ENCODE measurements around the gene UNCX.

Gene UNCX

DNA sequence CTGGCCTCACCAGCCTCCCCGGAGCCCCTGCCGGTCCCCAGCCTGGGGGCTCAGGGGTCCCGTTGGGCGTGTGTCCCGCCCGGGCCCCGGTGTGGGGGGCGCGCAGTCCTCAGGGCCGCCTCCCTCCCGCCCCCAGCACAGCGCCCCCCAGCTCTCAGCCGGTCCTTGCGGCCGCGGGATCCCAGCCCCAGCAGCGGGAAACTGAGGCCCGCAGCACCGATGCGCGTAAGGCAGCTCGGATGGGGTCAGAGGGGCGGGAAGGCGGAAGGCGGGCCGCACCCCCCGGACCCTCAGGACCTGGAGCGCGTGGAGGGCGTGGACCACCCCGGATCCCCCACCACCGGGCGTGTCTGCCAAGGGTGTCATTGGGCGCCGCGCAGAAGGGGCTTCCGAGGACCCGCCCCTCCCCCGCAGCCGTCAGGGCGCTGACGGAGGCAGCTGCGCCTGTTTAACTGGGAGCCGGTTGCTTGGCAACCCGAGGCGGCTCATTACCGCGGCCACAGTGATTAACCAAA is 14.9 kb downstream of the UNCX start:
- Histone ChIP-seq H3K4me1 (ENCODE audit: low read length) (no peaks in the 10 kb centered on the region), H3K4me3 (ENCODE audit: low read length) (no peak overlapping the region), H3K9ac (ENCODE audit: low read length) (no peak overlapping the region), H3K9me2 (replicated peaks; ENCODE audit: insufficient read depth, low read length) (no peaks in the 10 kb centered on the region), H3F3A (ENCODE audit: insufficient read depth, low read length) (no peaks in the 10 kb centered on the region), H3K9me3 (replicated peaks; ENCODE audit: insufficient read depth, low read length) (no peaks in the 10 kb centered on the region), H3K27me3 (replicated peaks; ENCODE audit: insufficient read depth, low read length) (peaks cover 92% of the 10 kb centered on the region), H3K36me3 (replicated peaks; ENCODE audit: insufficient read depth, low read length) (no peaks in the 10 kb centered on the region), H3K27ac (ENCODE audit: low read length) (no peak overlapping the region), H3K4me2 (ENCODE audit: low read depth, low read length) (no peak overlapping the region), H3K79me2 (ENCODE audit: low read length) (no peaks in the 10 kb centered on the region), H4K20me1 (ENCODE audit: insufficient read depth, low read length) (no peaks in the 10 kb centered on the region), H2AFZ (ENCODE audit: low read length) (no peak overlapping the region)
- TF ChIP-seq CTCF (IDR thresholded peaks at IDR 0.05; ENCODE audit: low read length): no peak
- no peak for TF ChIP-seq EZH2 (optimal IDR thresholded peaks at IDR 0.05; ENCODE audit: low read depth, low read length)
- no peak for TF ChIP-seq EZH2phosphoT487 (IDR thresholded peaks at IDR 0.05; ENCODE audit: low read length)
- no peak for DNase-seq

DNA sequence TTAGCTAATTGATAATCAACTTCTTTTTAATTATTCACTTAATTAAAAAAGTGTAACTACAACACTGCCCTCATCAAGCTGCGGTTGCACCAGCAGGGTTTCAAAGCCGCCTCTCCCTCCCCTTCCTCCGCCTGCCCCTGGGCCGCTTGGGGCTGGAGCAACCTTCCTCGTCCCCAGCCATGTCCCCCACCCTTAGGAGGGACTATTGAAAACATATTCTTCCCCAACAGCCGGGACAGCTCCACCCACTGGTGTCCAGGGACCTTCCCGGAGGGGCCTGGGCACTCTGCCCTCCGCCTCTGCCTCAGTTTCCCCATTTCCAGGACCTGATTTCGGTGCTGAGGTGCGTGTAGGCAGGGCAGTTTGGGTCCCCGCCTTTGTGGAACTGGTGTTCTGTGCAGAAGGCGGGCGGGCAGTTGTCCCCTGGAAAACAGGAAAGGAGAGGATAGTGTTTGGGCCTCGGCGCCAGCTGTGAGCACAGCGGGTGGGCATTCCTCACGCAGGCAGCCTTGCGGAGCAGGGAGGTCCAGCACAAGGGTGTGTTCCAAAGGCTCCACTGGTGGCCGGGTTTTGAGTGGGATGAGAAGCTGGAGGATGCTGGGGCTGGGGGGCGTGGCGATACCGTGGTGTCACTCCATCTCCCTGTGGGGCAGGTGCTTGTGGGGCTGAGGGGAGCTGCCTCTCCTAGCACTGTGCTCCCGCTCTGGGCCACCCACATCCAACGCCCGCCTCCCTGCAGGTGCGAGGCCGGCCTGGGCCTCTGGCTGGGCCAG is 15.7 kb downstream of the UNCX start:
- H3K4me2 ChIP-seq (ENCODE audit: low read depth, low read length): no peak overlapping the region
- no peaks in the 10 kb centered on the region for H3F3A ChIP-seq (ENCODE audit: insufficient read depth, low read length)
- no peaks in the 10 kb centered on the region for H3K36me3 ChIP-seq (replicated peaks; ENCODE audit: insufficient read depth, low read length)
- no peak overlapping the region for H2AFZ ChIP-seq (ENCODE audit: low read length)
- DNase-seq: no peak
- H3K4me3 ChIP-seq (ENCODE audit: low read length): no peak overlapping the region
- H3K27ac ChIP-seq (ENCODE audit: low read length): no peak overlapping the region
- peaks cover 92% of the 10 kb centered on the region for H3K27me3 ChIP-seq (replicated peaks; ENCODE audit: insufficient read depth, low read length)
- H3K4me1 ChIP-seq (ENCODE audit: low read length): no peaks in the 10 kb centered on the region
- H4K20me1 ChIP-seq (ENCODE audit: insufficient read depth, low read length): no peaks in the 10 kb centered on the region
- TF ChIP-seq CTCF (IDR thresholded peaks at IDR 0.05; ENCODE audit: low read length): no peak
- TF ChIP-seq EZH2phosphoT487 (IDR thresholded peaks at IDR 0.05; ENCODE audit: low read length): no peak
- no peak for TF ChIP-seq EZH2 (optimal IDR thresholded peaks at IDR 0.05; ENCODE audit: low read depth, low read length)
- no peak overlapping the region for H3K9ac ChIP-seq (ENCODE audit: low read length)
- no peaks in the 10 kb centered on the region for H3K9me2 ChIP-seq (replicated peaks; ENCODE audit: insufficient read depth, low read length)
- H3K9me3 ChIP-seq (replicated peaks; ENCODE audit: insufficient read depth, low read length): no peaks in the 10 kb centered on the region
- H3K79me2 ChIP-seq (ENCODE audit: low read length): no peaks in the 10 kb centered on the region

- TF ChIP-seq EZH2phosphoT487 (IDR thresholded peaks at IDR 0.05; ENCODE audit: low read length) (no peak), EZH2 (optimal IDR thresholded peaks at IDR 0.05; ENCODE audit: low read depth, low read length) (no peak), CTCF (IDR thresholded peaks at IDR 0.05; ENCODE audit: low read length) (no peak)
- Histone ChIP-seq H4K20me1 (ENCODE audit: insufficient read depth, low read length) (no peaks in the 10 kb centered on the region), H3K27me3 (replicated peaks; ENCODE audit: insufficient read depth, low read length) (peaks cover 92% of the 10 kb centered on the region), H2AFZ (ENCODE audit: low read length) (no peak overlapping the region), H3K4me3 (ENCODE audit: low read length) (no peak overlapping the region), H3K79me2 (ENCODE audit: low read length) (no peaks in the 10 kb centered on the region), H3K9ac (ENCODE audit: low read length) (no peak overlapping the region), H3K4me2 (ENCODE audit: low read depth, low read length) (no peak overlapping the region), H3K9me3 (replicated peaks; ENCODE audit: insufficient read depth, low read length) (no peaks in the 10 kb centered on the region), H3K9me2 (replicated peaks; ENCODE audit: insufficient read depth, low read length) (no peaks in the 10 kb centered on the region), H3K36me3 (replicated peaks; ENCODE audit: insufficient read depth, low read length) (no peaks in the 10 kb centered on the region), H3F3A (ENCODE audit: insufficient read depth, low read length) (no peaks in the 10 kb centered on the region), H3K27ac (ENCODE audit: low read length) (no peak overlapping the region), H3K4me1 (ENCODE audit: low read length) (no peaks in the 10 kb centered on the region)
- no peak for DNase-seq
These were observed 16.4 kb downstream of the UNCX start for GRCh38 chr7:1248916-1249581.
